GM12878 (cell line): Measurements from ENCODE around the gene ZNF506.

Experiments used
- BACH1 ChIP-seq: fragments of 450-650 bp; IDR thresholded peaks from 2 replicates; pipeline ENCODE4 v1.6.1; 2017; ENCODE audit warnings: mild to moderate bottlenecking, borderline replicate concordance
- CEBPB ChIP-seq, 2 experiments: fragments of 150-350 bp in 1 of 2; IDR thresholded peaks; 2 replicates each; pipeline ENCODE4 v1.6.1; 2012 to 2014; ENCODE audit warnings: low read depth in 2 of 2, low read length in 2 of 2, borderline replicate concordance in 1 of 2, inconsistent platforms in 1 of 2
- CTCF ChIP-seq, 3 experiments: IDR thresholded peaks in 2 of 3; conservative IDR thresholded peaks in 1 of 3; 2 replicates each; pipeline ENCODE4 v1.5.1; 2011; ENCODE audit warnings: low read depth in 3 of 3, low read length in 3 of 3, mild to moderate bottlenecking in 3 of 3, control low read depth in 2 of 3, moderate library complexity in 2 of 3, inconsistent platforms in 1 of 3, mixed read lengths in 1 of 3; ENCODE audit not compliant: control insufficient read depth in 2 of 3, insufficient read depth in 1 of 3; ENCODE audit errors: extremely low read depth in 1 of 3
- EGR1 ChIP-seq, 2 experiments: IDR thresholded peaks; 1 replicate in 1 of 2; 2 replicates in 1 of 2; pipeline ENCODE4 v1.6.1; 2011 to 2012; ENCODE audit warnings: low read depth in 2 of 2, low read length in 2 of 2, borderline replicate concordance in 1 of 2, mild to moderate bottlenecking in 1 of 2, moderate library complexity in 1 of 2
- MAX ChIP-seq: IDR thresholded peaks from 2 replicates; pipeline ENCODE4 v1.6.1; 2012; ENCODE audit warnings: low read depth, low read length, improper control_type of control experiment
- RCOR1 ChIP-seq: conservative IDR thresholded peaks from 2 replicates; pipeline ENCODE4 v1.6.1; 2012; ENCODE audit warnings: low read depth, low read length, improper control_type of control experiment
- SIN3A ChIP-seq: IDR thresholded peaks from 2 replicates; pipeline ENCODE4 v1.6.1; 2012; ENCODE audit warnings: low read depth, low read length, improper control_type of control experiment
- SRF ChIP-seq, 2 experiments: IDR thresholded peaks; 2 replicates each; pipeline ENCODE4 v1.6.1; 2011; ENCODE audit warnings: low read depth in 2 of 2, low read length in 2 of 2, mild to moderate bottlenecking in 1 of 2, moderate library complexity in 1 of 2
- ZBTB40 ChIP-seq: fragments of 450-650 bp; IDR thresholded peaks from 2 replicates; pipeline ENCODE4 v1.6.1; 2016; ENCODE audit warnings: mild to moderate bottlenecking, moderate library complexity, borderline replicate concordance

- no peak for TF ChIP-seq RCOR1
- TF ChIP-seq EGR1 (IDR thresholded peaks at IDR 0.05; ENCODE audit: borderline replicate concordance in 1 of 2, low read depth in 2 of 2, low read length in 2 of 2), result no peak
- TF ChIP-seq SRF (IDR thresholded peaks at IDR 0.05; ENCODE audit: low read depth in 2 of 2, low read length in 2 of 2), result no peak
- TF ChIP-seq CTCF (IDR thresholded peaks at IDR 0.05 in 2 of 3, conservative IDR thresholded peaks at IDR 0.05 in 1 of 3; ENCODE audit: control insufficient read depth in 2 of 3, extremely low read depth in 1 of 3, insufficient read depth in 1 of 3, low read depth in 3 of 3, low read length in 3 of 3), result no peak
- TF ChIP-seq ZBTB40, result no peak
- TF ChIP-seq BACH1, result no peak
- no peak for TF ChIP-seq MAX
- no peak for TF ChIP-seq CEBPB (IDR thresholded peaks at IDR 0.05; ENCODE audit: borderline replicate concordance in 1 of 2, low read depth in 2 of 2, low read length in 2 of 2)
- TF ChIP-seq SIN3A, result no peak
Measured at GRCh38 chr19:19746286-19747213, 75.0 kb downstream of the ZNF506 start.
